Gastrocnemius medialis (tissue), 4 donors: ENCODE measurements around the gene ZG16B.

Source experiments
- CTCF ChIP-seq, 5 experiments: fragments of 450-650 bp in 3 of 5; fragments of 200-600 bp in 2 of 5; sonication (generic) in 2 of 5; IDR thresholded peaks in 4 of 5; conservative IDR thresholded peaks in 1 of 5; 1 replicate in 4 of 5; 2 replicates in 1 of 5; pipeline ENCODE4 v1.5.1; 2016 to 2019; ENCODE audit warnings: antibody characterized with exemption in 5 of 5, mild to moderate bottlenecking in 3 of 5, moderate library complexity in 3 of 5
- POLR2A ChIP-seq, 2 donors: fragments of 450-650 bp; IDR thresholded peaks; one replicate each; pipeline ENCODE4 v1.6.1; 2017; ENCODE audit warnings: antibody characterized with exemption in 2 of 2, mild to moderate bottlenecking in 2 of 2, moderate library complexity in 2 of 2

- TF ChIP-seq CTCF (IDR thresholded peaks at IDR 0.05 in 4 of 5, conservative IDR thresholded peaks at IDR 0.05 in 1 of 5) (no peak), POLR2A (IDR thresholded peaks at IDR 0.05) (no peak)
Observed at GRCh38 chr16:2827374-2827791, 2.7 kb upstream of the ZG16B start.
